Caco-2 (cell line): ENCODE results near the gene ALX4. TPM values are rescaled to one million over a fixed set of nuclear protein-coding genes. Genes with fewer than 3 reads are reported as not detected.

Source experiments
- BruUV-seq: library from RNA; stranded (reverse); fragments of 400-500 nt; replicated peaks from 2 replicates; lab custom pipeline; 2021; lab: Mats Ljungman, UMichigan
- CTCF ChIA-PET: fragments of 300-600 bp; sonication (Branson Sonifier 250); formaldehyde crosslinking; loops from one replicate; lab custom pipeline; 2022; ENCODE audit warnings: antibody characterized with exemption; lab: Charles Lee
- POLR2A ChIA-PET: fragments of 300-600 bp; sonication (Branson Sonifier 250); formaldehyde crosslinking; loops from one replicate; lab custom pipeline; 2022; ENCODE audit warnings: antibody characterized with exemption; lab: Charles Lee
- DNase-seq, 2 experiments: peaks; one replicate each; pipeline versions ENCODE4 v3.0.0 to v3.0.0-alpha.2; 2020 to 2022
- H3K27me3 ChIP-seq: replicated peaks from 2 replicates; pipeline ENCODE4 v1.6.0; 2011; ENCODE audit warnings: low read length; ENCODE audit not compliant: control insufficient read depth, insufficient read depth
- H3K36me3 ChIP-seq: 2 replicates; pipeline ENCODE4 v1.5.1; 2011; ENCODE audit warnings: low read length; ENCODE audit not compliant: control insufficient read depth, insufficient read depth
- H3K4me1 ChIP-seq: fragments of 250-450 bp; sonication (Bioruptor Pico); 2 replicates; pipeline ENCODE4 v1.5.1; 2020; ENCODE audit warnings: mild to moderate bottlenecking
- H3K4me3 ChIP-seq: 2 replicates; pipeline ENCODE4 v1.5.1; 2011; ENCODE audit warnings: low read depth, mild to moderate bottlenecking, control low read depth, low read length
- H3K9me3 ChIP-seq: fragments of 250-450 bp; sonication (Bioruptor Pico); 2 replicates; pipeline ENCODE4 v1.5.1; 2020; ENCODE audit warnings: mild to moderate bottlenecking, moderate library complexity
- H3K27ac Mint-ChIP-seq: one replicate; pipeline ENCODE4 v1.8.0; 2022; ENCODE audit warnings: mixed read lengths; ENCODE audit not compliant: unreplicated experiment
- H3K27me3 Mint-ChIP-seq: one replicate; pipeline ENCODE4 v1.8.0; 2022; ENCODE audit warnings: mixed read lengths; ENCODE audit not compliant: insufficient read depth, unreplicated experiment
- H3K36me3 Mint-ChIP-seq: one replicate; pipeline ENCODE4 v1.8.0; 2022; ENCODE audit warnings: mild to moderate bottlenecking, mixed read lengths; ENCODE audit not compliant: insufficient read depth, unreplicated experiment
- H3K4me1 Mint-ChIP-seq: one replicate; pipeline ENCODE4 v1.8.0; 2022; ENCODE audit warnings: low read depth, mixed read lengths; ENCODE audit not compliant: unreplicated experiment
- H3K4me3 Mint-ChIP-seq: one replicate; pipeline ENCODE4 v1.8.0; 2022; ENCODE audit warnings: mild to moderate bottlenecking, moderate library complexity, mixed read lengths; ENCODE audit not compliant: unreplicated experiment
- H3K9me3 Mint-ChIP-seq: one replicate; pipeline ENCODE4 v1.8.0; 2022; ENCODE audit warnings: mixed read lengths; ENCODE audit not compliant: unreplicated experiment
- intact Hi-C: fragments of 100-400 bp; cut with micrococcal nuclease; formaldehyde crosslinking; loops from one replicate; pipeline ENCODE4 v1.10.0; 2022; ENCODE audit not compliant: unreplicated experiment
- total RNA-seq: library from RNA; stranded (reverse); gene quantifications from 2 replicates; pipeline ENCODE4 v1.2.3, GENCODE V29; 2022
- TF ChIP-seq, protein P1 (sequence below), 2 experiments: fragments of 200-600 bp in 1 of 2; IDR thresholded peaks; 1 replicate in 1 of 2; 2 replicates in 1 of 2; pipeline versions ENCODE4 v1.5.1 to v1.8.0; 2011 to 2022; ENCODE audit warnings: antibody characterized with exemption in 1 of 2, control low read depth in 1 of 2, inconsistent platforms in 1 of 2, low read depth in 1 of 2, low read length in 1 of 2, mild to moderate bottlenecking in 1 of 2, moderate library complexity in 1 of 2; ENCODE audit not compliant: insufficient read depth in 1 of 2, severe bottlenecking in 1 of 2, unreplicated experiment in 1 of 2

The ALX4 gene
- total RNA-seq, 1 experiment from 2014 or later = 0.05 TPM

DNA sequence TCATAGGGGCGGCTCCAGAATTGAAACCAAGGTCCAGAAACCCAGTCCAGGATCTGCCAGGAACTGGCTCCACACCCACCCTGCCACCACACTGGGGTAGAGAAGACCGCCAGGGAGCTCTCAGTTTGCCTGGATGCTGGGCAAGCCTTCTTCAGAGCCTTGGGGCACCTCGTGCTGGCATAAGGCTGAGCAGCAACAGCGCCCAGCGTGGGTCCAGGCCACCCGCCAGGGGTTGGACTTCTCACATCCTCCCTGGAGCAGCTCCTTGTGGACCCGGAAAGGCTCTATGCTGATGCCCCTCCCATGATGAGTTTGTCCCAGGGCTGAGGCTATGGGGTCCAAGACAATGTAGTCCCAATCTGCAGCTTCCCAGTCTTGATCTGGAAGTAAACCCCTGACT lies 29.7 kb downstream of the ALX4 start:
- TF ChIP-seq, protein P1, sequence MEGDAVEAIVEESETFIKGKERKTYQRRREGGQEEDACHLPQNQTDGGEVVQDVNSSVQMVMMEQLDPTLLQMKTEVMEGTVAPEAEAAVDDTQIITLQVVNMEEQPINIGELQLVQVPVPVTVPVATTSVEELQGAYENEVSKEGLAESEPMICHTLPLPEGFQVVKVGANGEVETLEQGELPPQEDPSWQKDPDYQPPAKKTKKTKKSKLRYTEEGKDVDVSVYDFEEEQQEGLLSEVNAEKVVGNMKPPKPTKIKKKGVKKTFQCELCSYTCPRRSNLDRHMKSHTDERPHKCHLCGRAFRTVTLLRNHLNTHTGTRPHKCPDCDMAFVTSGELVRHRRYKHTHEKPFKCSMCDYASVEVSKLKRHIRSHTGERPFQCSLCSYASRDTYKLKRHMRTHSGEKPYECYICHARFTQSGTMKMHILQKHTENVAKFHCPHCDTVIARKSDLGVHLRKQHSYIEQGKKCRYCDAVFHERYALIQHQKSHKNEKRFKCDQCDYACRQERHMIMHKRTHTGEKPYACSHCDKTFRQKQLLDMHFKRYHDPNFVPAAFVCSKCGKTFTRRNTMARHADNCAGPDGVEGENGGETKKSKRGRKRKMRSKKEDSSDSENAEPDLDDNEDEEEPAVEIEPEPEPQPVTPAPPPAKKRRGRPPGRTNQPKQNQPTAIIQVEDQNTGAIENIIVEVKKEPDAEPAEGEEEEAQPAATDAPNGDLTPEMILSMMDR (IDR thresholded peaks at IDR 0.05; ENCODE audit: insufficient read depth in 1 of 2, low read depth in 1 of 2, low read length in 1 of 2, severe bottlenecking in 1 of 2, unreplicated experiment in 1 of 2) = no peak
- H3K4me3 Mint-ChIP-seq = no peak overlapping the region
- ChIA-PET POLR2A (no interaction called here), CTCF (no interaction called here)
- Histone ChIP-seq H3K36me3 (no peaks in the 10 kb centered on the region), H3K9me3 (no peaks in the 10 kb centered on the region), H3K4me1 (peaks cover 11% of the 10 kb centered on the region), H3K4me3 (no peak overlapping the region), H3K27me3 (no peaks in the 10 kb centered on the region)
- no peaks in the 10 kb centered on the region for H3K36me3 Mint-ChIP-seq
- peaks cover 5% of the 10 kb centered on the region for H3K4me1 Mint-ChIP-seq
- H3K9me3 Mint-ChIP-seq = peaks cover 9% of the 10 kb centered on the region
- intact Hi-C loops = loop anchor here (5.0 kb wide), 1 partner anchor 38 kb away; no protein-coding TSS in a partner anchor
- no TSS peak for BruUV-seq
- no peak for DNase-seq
- no peak overlapping the region for H3K27ac Mint-ChIP-seq
- H3K27me3 Mint-ChIP-seq = no peaks in the 10 kb centered on the region

DNA sequence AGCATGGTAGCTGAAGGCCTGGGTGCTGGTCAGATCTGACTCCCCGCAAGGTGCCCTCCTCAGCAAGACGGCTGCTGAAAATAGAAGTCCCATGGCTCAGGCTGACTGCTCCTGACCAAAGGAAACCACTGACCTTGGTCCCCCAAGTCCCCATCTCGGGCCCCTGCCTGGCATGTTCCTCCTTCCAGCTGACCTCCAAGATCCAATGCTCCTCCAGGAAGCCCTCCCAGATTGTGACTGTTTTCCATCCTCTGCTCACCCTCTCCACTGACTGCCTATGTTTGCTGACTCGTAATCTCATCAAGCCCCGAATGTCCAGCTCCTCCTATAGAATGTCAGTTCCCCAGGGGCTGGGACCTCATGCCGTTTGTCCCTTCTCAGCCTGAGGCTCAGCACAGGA lies 30.5 kb downstream of the ALX4 start:
- Histone ChIP-seq H3K27me3 (no peaks in the 10 kb centered on the region), H3K9me3 (no peaks in the 10 kb centered on the region), H3K36me3 (no peaks in the 10 kb centered on the region), H3K4me1 (peaks cover 11% of the 10 kb centered on the region), H3K4me3 (no peak overlapping the region)
- peaks cover 9% of the 10 kb centered on the region for H3K9me3 Mint-ChIP-seq
- no TSS peak for BruUV-seq
- DNase-seq = no peak
- ChIA-PET POLR2A (no interaction called here), CTCF (no interaction called here)
- H3K27ac Mint-ChIP-seq = no peak overlapping the region
- H3K36me3 Mint-ChIP-seq = no peaks in the 10 kb centered on the region
- intact Hi-C loops = no loop called here
- TF ChIP-seq, protein P1 (IDR thresholded peaks at IDR 0.05; ENCODE audit: insufficient read depth in 1 of 2, low read depth in 1 of 2, low read length in 1 of 2, severe bottlenecking in 1 of 2, unreplicated experiment in 1 of 2) = no peak
- peaks cover 5% of the 10 kb centered on the region for H3K4me1 Mint-ChIP-seq
- H3K4me3 Mint-ChIP-seq = no peak overlapping the region
- H3K27me3 Mint-ChIP-seq = no peaks in the 10 kb centered on the region

DNA sequence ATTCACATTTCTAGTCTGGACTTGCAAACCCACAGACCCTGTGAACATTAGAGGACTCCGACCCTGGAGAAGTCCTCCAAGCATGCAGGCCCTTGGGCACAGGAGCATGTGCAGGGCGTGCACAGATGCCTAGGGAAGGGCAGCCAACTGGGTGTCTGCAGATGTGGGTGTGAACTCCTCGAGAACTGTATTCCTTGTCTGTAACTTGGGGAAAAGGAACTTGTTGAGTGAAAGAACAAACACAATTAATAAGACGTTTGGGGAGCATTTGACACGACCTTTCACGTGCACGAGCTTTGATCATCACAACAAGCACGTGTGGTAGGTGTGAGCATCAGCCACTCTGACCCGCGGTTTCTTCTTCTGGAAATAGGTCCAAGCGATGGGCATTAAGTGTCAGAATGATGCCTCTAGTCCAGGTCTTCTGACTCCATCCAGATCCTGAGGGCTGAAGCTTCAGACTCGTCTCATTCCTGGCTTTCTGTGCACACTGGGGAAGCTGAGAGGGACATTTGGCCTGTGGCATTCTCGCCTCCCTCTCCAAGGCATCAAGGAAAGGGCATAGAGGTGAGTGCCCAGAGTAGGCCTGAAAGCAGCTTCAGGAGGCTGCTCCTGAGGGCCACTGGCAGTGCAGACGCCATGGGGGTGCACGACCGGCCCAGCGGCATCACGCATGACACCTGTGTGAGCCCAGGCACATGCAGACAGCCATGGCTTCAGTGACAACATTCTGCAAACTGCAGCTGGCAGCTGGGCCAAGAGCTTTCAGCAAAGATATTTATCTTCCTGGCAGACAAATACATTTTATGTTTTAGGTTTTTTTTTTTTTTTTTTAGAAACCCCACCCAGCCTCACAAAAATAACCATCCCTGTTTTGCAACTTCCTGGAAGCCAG lies 32.5 kb downstream of the ALX4 start:
- Histone ChIP-seq H3K27me3 (no peaks in the 10 kb centered on the region), H3K4me3 (no peak overlapping the region), H3K4me1 (peaks cover 7% of the 10 kb centered on the region), H3K36me3 (no peaks in the 10 kb centered on the region), H3K9me3 (no peaks in the 10 kb centered on the region)
- intact Hi-C loops = no loop called here
- CTCF ChIA-PET = interaction anchor here (0.7 kb wide), 1 partner anchor 651 kb away, joined by 6 read pairs; no protein-coding TSS in a partner anchor
- no peak overlapping the region for H3K4me3 Mint-ChIP-seq
- no peaks in the 10 kb centered on the region for H3K27me3 Mint-ChIP-seq
- POLR2A ChIA-PET = no interaction called here
- TF ChIP-seq, protein P1 (IDR thresholded peaks at IDR 0.05; ENCODE audit: insufficient read depth in 1 of 2, low read depth in 1 of 2, low read length in 1 of 2, severe bottlenecking in 1 of 2, unreplicated experiment in 1 of 2) = no peak
- no peak overlapping the region for H3K27ac Mint-ChIP-seq
- no peak for DNase-seq
- H3K4me1 Mint-ChIP-seq = peaks cover 2% of the 10 kb centered on the region
- BruUV-seq = no TSS peak
- H3K36me3 Mint-ChIP-seq = no peaks in the 10 kb centered on the region
- peaks cover 9% of the 10 kb centered on the region for H3K9me3 Mint-ChIP-seq
